T-cell (primary cell): ENCODE data around the gene TMEM50B. TPM values are rescaled to one million over a fixed set of nuclear protein-coding genes. Genes with fewer than 3 reads are reported as not detected.
A peak's percentile ranks its signal among the peaks of the same experiment; 100 is the strongest.
"Not testable (repeated sequence)": the region's sequence is repeated elsewhere in the genome, so short reads cannot be mapped to it uniquely, and the experiment has no call there.

Source experiments
- ATAC-seq, 4 experiments: fragments of 200-7000 bp in 3 of 4; fragments of 150-1000 bp in 1 of 4; cut with Tn5 transposase; replicated peaks in 1 of 4; 1 replicate in 3 of 4; 2 replicates in 1 of 4; pipeline ENCODE4 v1.10.0; 2021; ENCODE audit warnings: moderate library complexity in 3 of 4, mild to moderate bottlenecking in 2 of 4, moderate number of reproducible peaks in 1 of 4
- CTCF ChIA-PET, 2 donors: fragments of 300-600 bp; sonication (Branson Sonifier 250); formaldehyde crosslinking; loops; one replicate each; lab custom pipeline; 2022; ENCODE audit warnings: antibody characterized with exemption in 2 of 2; lab: Charles Lee
- POLR2A ChIA-PET, 2 donors: fragments of 300-600 bp; sonication (Branson Sonifier 250); formaldehyde crosslinking; loops; one replicate each; lab custom pipeline; 2022; ENCODE audit warnings: antibody characterized with exemption in 2 of 2; lab: Charles Lee
- DNase-seq, 35 experiments: peaks; one replicate each; pipeline versions ENCODE4 v3.0.0 to v3.0.0-alpha.2; 2013 to 2023
- H3K27ac ChIP-seq: one replicate; pipeline ENCODE4 v1.5.1; 2013; ENCODE audit warnings: low read length
- H3K27me3 ChIP-seq, 2 experiments: replicated peaks in 1 of 2; 1 replicate in 1 of 2; 2 replicates in 1 of 2; pipeline versions ENCODE4 v1.6.1 to v1.7.0; 2013; ENCODE audit warnings: low read length in 1 of 2, mixed read lengths in 1 of 2; ENCODE audit not compliant: control insufficient read depth in 2 of 2, insufficient read depth in 2 of 2; ENCODE audit errors: extremely low read depth in 1 of 2
- H3K36me3 ChIP-seq, 2 donors: 1 replicate in 1 of 2; 2 replicates in 1 of 2; pipeline versions ENCODE4 v1.6.1 to v1.7.0; 2013; ENCODE audit warnings: low read length in 1 of 2; ENCODE audit not compliant: control insufficient read depth in 2 of 2, insufficient read depth in 1 of 2; ENCODE audit errors: extremely low read depth in 1 of 2
- H3K4me1 ChIP-seq, 2 experiments: 1 replicate in 1 of 2; 2 replicates in 1 of 2; pipeline versions ENCODE4 v1.6.1 to v1.7.0; 2013; ENCODE audit warnings: low read length in 2 of 2, mixed read lengths in 1 of 2; ENCODE audit not compliant: insufficient read depth in 2 of 2, control insufficient read depth in 1 of 2; ENCODE audit errors: extremely low read depth in 1 of 2
- H3K4me3 ChIP-seq, 2 donors: 1 replicate in 1 of 2; 2 replicates in 1 of 2; pipeline versions ENCODE4 v1.5.1 to v1.7.0; 2013; ENCODE audit warnings: mild to moderate bottlenecking in 2 of 2, low read length in 1 of 2, moderate library complexity in 1 of 2; ENCODE audit not compliant: control insufficient read depth in 1 of 2; ENCODE audit errors: extremely low read depth in 1 of 2
- H3K9me3 ChIP-seq: 2 replicates; pipeline ENCODE4 v1.7.0; 2013
- H3K27ac Mint-ChIP-seq, 2 donors: one replicate each; pipeline ENCODE4 v1.8.0; 2020 to 2021; ENCODE audit warnings: mild to moderate bottlenecking in 2 of 2, mixed read lengths in 2 of 2
- H3K27me3 Mint-ChIP-seq, 2 donors: one replicate each; pipeline ENCODE4 v1.8.0; 2021 to 2022; ENCODE audit warnings: mixed read lengths in 2 of 2
- H3K36me3 Mint-ChIP-seq: one replicate; pipeline ENCODE4 v1.8.0; 2021; ENCODE audit warnings: mixed read lengths
- H3K4me1 Mint-ChIP-seq, 3 donors: one replicate each; pipeline ENCODE4 v1.8.0; 2020 to 2022; ENCODE audit warnings: mixed read lengths in 3 of 3, mild to moderate bottlenecking in 1 of 3
- H3K4me3 Mint-ChIP-seq, 3 donors: one replicate each; pipeline ENCODE4 v1.8.0; 2020 to 2022; ENCODE audit warnings: mild to moderate bottlenecking in 3 of 3, mixed read lengths in 3 of 3, moderate library complexity in 3 of 3
- H3K9me3 Mint-ChIP-seq, 3 donors: one replicate each; pipeline ENCODE4 v1.8.0; 2020 to 2022; ENCODE audit warnings: mixed read lengths in 3 of 3
- WGBS: methylation state at CpG from one replicate; pipeline ENCODE4 v1.1.5; 2013; ENCODE audit warnings: missing lambda C conversion rate; ENCODE audit not compliant: insufficient coverage; 5-methylcytosine and 5-hydroxymethylcytosine counted together
- total RNA-seq, 35 experiments: library from RNA in 6 of 35; stranded (reverse) in 6 of 35; fragments of 120-200 nt in 1 of 35; gene quantifications; one replicate each; pipeline versions ENCODE4 v1.2.1 to v1.2.4 and lab custom pipeline; 2013 to 2026

TMEM50B gene
- total RNA-seq, 5 donors from 2014 or later (not counting 1 experiment from before 2014, with no cell fraction given) = 47.0 to 98.9 (median 73.4) TPM

- not testable (repeated sequence) for H3K27me3 Mint-ChIP-seq, DNase-seq, H3K27ac ChIP-seq, H3K27me3 ChIP-seq, H3K4me3 ChIP-seq, ATAC-seq, H3K9me3 ChIP-seq, H3K9me3 Mint-ChIP-seq
- POLR2A ChIA-PET = interaction anchor here (0.5 to 1.6 kb wide), 4 partner anchors 35 to 247 kb away, joined by 3 to 6 read pairs (median 4); no protein-coding TSS in a partner anchor
- CTCF ChIA-PET = interaction anchor here in 1 of 2 donors (0.6 kb wide), 1 partner anchor 49 kb away, joined by 3 read pairs; no protein-coding TSS in a partner anchor
- peak overlapping the region in 1 of 2 donors; percentile 69 for H3K27ac Mint-ChIP-seq
- peak overlapping the region in 1 of 3 donors; percentile 43 for H3K4me3 Mint-ChIP-seq
- peaks cover 49 to 57% (median 56%) of the 10 kb centered on the region in 3 donors for H3K4me1 Mint-ChIP-seq
- Histone ChIP-seq H3K36me3 (peaks cover 10 to 14% of the 10 kb centered on the region in 2 donors), H3K4me1 (peaks cover 0 to 12% of the 10 kb centered on the region in 2 experiments)
- peaks cover 21% of the 10 kb centered on the region for H3K36me3 Mint-ChIP-seq
- 92% methylated on average over 9 of the region's 12 CpGs for WGBS
Observed at GRCh38 chr21:33412439-33412831, 67.3 kb downstream of the TMEM50B start.

GRCh38 chr21:33411949-33412430 is 67.8 kb downstream of the TMEM50B start:
- Mint-ChIP-seq H3K4me3 (peak overlapping the region in 1 of 3 donors; percentile 43), H3K4me1 (peaks cover 53 to 62% (median 61%) of the 10 kb centered on the region in 3 donors), H3K27ac (peak overlapping the region; percentile 59 to 69), H3K9me3 (no peaks in the 10 kb centered on the region), H3K36me3 (peaks cover 21% of the 10 kb centered on the region), H3K27me3 (no peaks in the 10 kb centered on the region)
- no peak overlapping the region for H3K4me3 ChIP-seq
- H3K9me3 ChIP-seq = no peaks in the 10 kb centered on the region
- H3K4me1 ChIP-seq = peaks cover 0 to 12% of the 10 kb centered on the region in 2 experiments
- ChIA-PET POLR2A (interaction anchor here (0.5 to 1.6 kb wide), 2 partner anchors 50 to 247 kb away, joined by 3 to 4 read pairs; no protein-coding TSS in a partner anchor), CTCF (no interaction called here)
- ATAC-seq (peak in 1 of 4 experiments; percentile 45), DNase-seq (no peak)
- no peak overlapping the region for H3K27ac ChIP-seq
- 80% methylated on average over 4 of the region's 8 CpGs for WGBS
- peaks cover 0 to 4% of the 10 kb centered on the region in 2 experiments for H3K27me3 ChIP-seq
- peaks cover 8 to 14% of the 10 kb centered on the region in 2 donors for H3K36me3 ChIP-seq

GRCh38 chr21:33406493-33406892 is 73.3 kb downstream of the TMEM50B start:
- ATAC-seq (no peak), DNase-seq (no peak)
- peaks cover 0 to 9% of the 10 kb centered on the region in 2 donors for H3K36me3 ChIP-seq
- Mint-ChIP-seq H3K4me3 (peak overlapping the region in 1 of 3 donors; percentile 92), H3K4me1 (peaks cover 56 to 63% (median 62%) of the 10 kb centered on the region in 3 donors), H3K27me3 (peaks cover 0 to 4% of the 10 kb centered on the region in 2 donors), H3K9me3 (no peaks in the 10 kb centered on the region), H3K36me3 (peaks cover 12% of the 10 kb centered on the region), H3K27ac (peak overlapping the region; percentile 94)
- no peak overlapping the region for H3K27ac ChIP-seq
- H3K4me1 ChIP-seq = peaks cover 13 to 40% of the 10 kb centered on the region in 2 experiments
- H3K27me3 ChIP-seq = peaks cover 0 to 26% of the 10 kb centered on the region in 2 experiments
- H3K9me3 ChIP-seq = no peaks in the 10 kb centered on the region
- ChIA-PET CTCF (interaction anchor here in 1 of 2 donors (0.6 to 2.4 kb wide), 2 partner anchors 45 to 210 kb away, joined by 5 to 9 read pairs; no protein-coding TSS in a partner anchor), POLR2A (interaction anchor here in 1 of 2 donors (0.7 to 1.4 kb wide), 3 partner anchors 15 to 44 kb away, joined by 4 to 6 read pairs (median 5); no protein-coding TSS in a partner anchor)
- no peak overlapping the region for H3K4me3 ChIP-seq
- 80% methylated on average over 1 of the region's 5 CpGs for WGBS

DNA sequence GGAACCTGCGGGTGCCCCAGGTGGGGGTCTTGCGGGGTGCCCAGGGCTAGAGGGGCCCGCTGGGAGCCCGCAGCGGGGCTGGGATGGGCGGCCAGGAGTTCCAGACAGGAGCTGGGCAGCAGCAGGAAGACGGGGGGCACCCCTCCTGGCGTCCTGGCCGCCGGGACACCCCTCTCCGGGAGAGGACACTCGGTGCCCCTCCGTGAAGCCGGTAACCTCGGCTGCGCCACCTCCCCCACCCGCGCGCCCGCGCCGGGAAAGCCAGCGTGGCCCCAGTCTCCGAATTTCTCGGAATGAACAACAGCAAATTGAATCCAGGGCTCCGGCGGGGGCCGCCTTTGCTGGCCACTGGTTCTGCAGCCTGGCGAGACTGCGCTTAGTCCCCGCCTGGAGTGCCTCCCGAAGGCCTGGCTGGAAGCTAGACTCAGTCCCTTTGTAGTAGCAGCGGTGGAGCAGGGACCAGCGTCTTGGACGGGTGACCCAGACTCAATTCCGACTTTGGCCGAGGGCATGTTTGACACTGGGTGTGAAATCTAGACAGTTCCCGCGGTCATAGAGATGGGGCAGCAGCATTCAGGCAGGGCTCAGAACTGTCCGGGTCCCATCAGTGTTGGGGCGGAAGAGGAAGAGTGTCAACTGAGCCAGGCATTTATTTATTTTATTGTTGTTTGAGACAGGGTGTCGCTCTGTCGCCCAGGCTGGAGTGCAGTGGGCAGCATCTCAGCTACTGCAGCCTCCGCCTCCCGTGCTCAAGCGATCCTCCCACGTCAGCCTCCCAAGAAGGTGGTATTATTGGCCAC is 75.8 kb downstream of the TMEM50B start:
- Histone ChIP-seq H3K27ac (peak overlapping the region; percentile 32), H3K27me3 (peaks cover 0 to 21% of the 10 kb centered on the region in 2 experiments), H3K9me3 (no peaks in the 10 kb centered on the region), H3K4me3 (peak overlapping the region; percentile 65 to 81), H3K4me1 (peaks cover 13 to 40% of the 10 kb centered on the region in 2 experiments), H3K36me3 (no peaks in the 10 kb centered on the region)
- peak overlapping the region; percentile 92 to 94 (median 94) for H3K4me3 Mint-ChIP-seq
- peak overlapping the region; percentile 94 for H3K27ac Mint-ChIP-seq
- ChIA-PET CTCF (interaction anchor here in 1 of 2 donors (1.2 kb wide), 1 partner anchor 41 kb away, joined by 4 read pairs; no protein-coding TSS in a partner anchor), POLR2A (interaction anchor here in 1 of 2 donors (0.6 kb wide), 1 partner anchor 79 kb away, joined by 12 read pairs; the partner anchor contains the start of gene IFNAR1)
- WGBS = 9% methylated on average over 45 of the region's 47 CpGs
- peak in 12 of 35 experiments; percentile 2 to 44 (median 23) for DNase-seq
- peaks cover 52 to 57% (median 57%) of the 10 kb centered on the region in 3 donors for H3K4me1 Mint-ChIP-seq
- peaks cover 4% of the 10 kb centered on the region for H3K36me3 Mint-ChIP-seq
- peaks cover 0 to 4% of the 10 kb centered on the region in 2 donors for H3K27me3 Mint-ChIP-seq
- no peaks in the 10 kb centered on the region for H3K9me3 Mint-ChIP-seq
- ATAC-seq = peak; percentile 25 to 45 (median 38)

GRCh38 chr21:33403128-33403785 is 76.5 kb downstream of the TMEM50B start, which contains the start of gene IFNGR2:
TSS of gene IFNGR2 (plus strand) at chr21:33403413. CDS start at chr21:33403544, 131 bp downstream.
- WGBS = under 1% methylated on average over 89 of the region's 89 CpGs
- H3K9me3 Mint-ChIP-seq = no peaks in the 10 kb centered on the region
- peak within 1 kb of the TSS; percentile 65 to 81 for H3K4me3 ChIP-seq
- peak; percentile 71 to 80 (median 72) for ATAC-seq
- H3K36me3 Mint-ChIP-seq = peaks cover under 1% of the 10 kb centered on the region
- H3K4me1 Mint-ChIP-seq = peaks cover 48 to 53% (median 51%) of the 10 kb centered on the region in 3 donors
- H3K4me3 Mint-ChIP-seq = peak within 1 kb of the TSS; percentile 92 to 94 (median 94)
- H3K9me3 ChIP-seq = no peaks in the 10 kb centered on the region
- peak within 1 kb of the TSS; percentile 32 for H3K27ac ChIP-seq
- peak within 1 kb of the TSS; percentile 94 for H3K27ac Mint-ChIP-seq
- peaks cover 0 to 4% of the 10 kb centered on the region in 2 donors for H3K27me3 Mint-ChIP-seq
- H3K4me1 ChIP-seq = peaks cover 13 to 40% of the 10 kb centered on the region in 2 experiments
- CTCF ChIA-PET = interaction anchor here in 1 of 2 donors (1.1 kb wide), 1 partner anchor 19 kb away, joined by 6 read pairs; no protein-coding TSS in a partner anchor
- DNase-seq = peak in 27 of 35 experiments; percentile 15 to 63 (median 32)
- H3K27me3 ChIP-seq = peaks cover 0 to 25% of the 10 kb centered on the region in 2 experiments
- H3K36me3 ChIP-seq = no peaks in the 10 kb centered on the region
- POLR2A ChIA-PET = no interaction called here
